GM21423 (cell line): Measurements from ENCODE around the gene NELFCD.
"Not testable (repeated sequence)": the region's sequence is repeated elsewhere in the genome, so short reads cannot be mapped to it uniquely, and the experiment has no call there.

Source experiments
- ATAC-seq: cut with Tn5 transposase; IDR thresholded peaks from one replicate; pipeline ENCODE4 v1.9.1; 2021; ENCODE audit warnings: mild to moderate bottlenecking, moderate library complexity; ENCODE audit not compliant: unreplicated experiment

NELFCD gene, protein sequence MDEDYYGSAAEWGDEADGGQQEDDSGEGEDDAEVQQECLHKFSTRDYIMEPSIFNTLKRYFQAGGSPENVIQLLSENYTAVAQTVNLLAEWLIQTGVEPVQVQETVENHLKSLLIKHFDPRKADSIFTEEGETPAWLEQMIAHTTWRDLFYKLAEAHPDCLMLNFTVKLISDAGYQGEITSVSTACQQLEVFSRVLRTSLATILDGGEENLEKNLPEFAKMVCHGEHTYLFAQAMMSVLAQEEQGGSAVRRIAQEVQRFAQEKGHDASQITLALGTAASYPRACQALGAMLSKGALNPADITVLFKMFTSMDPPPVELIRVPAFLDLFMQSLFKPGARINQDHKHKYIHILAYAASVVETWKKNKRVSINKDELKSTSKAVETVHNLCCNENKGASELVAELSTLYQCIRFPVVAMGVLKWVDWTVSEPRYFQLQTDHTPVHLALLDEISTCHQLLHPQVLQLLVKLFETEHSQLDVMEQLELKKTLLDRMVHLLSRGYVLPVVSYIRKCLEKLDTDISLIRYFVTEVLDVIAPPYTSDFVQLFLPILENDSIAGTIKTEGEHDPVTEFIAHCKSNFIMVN

DNA sequence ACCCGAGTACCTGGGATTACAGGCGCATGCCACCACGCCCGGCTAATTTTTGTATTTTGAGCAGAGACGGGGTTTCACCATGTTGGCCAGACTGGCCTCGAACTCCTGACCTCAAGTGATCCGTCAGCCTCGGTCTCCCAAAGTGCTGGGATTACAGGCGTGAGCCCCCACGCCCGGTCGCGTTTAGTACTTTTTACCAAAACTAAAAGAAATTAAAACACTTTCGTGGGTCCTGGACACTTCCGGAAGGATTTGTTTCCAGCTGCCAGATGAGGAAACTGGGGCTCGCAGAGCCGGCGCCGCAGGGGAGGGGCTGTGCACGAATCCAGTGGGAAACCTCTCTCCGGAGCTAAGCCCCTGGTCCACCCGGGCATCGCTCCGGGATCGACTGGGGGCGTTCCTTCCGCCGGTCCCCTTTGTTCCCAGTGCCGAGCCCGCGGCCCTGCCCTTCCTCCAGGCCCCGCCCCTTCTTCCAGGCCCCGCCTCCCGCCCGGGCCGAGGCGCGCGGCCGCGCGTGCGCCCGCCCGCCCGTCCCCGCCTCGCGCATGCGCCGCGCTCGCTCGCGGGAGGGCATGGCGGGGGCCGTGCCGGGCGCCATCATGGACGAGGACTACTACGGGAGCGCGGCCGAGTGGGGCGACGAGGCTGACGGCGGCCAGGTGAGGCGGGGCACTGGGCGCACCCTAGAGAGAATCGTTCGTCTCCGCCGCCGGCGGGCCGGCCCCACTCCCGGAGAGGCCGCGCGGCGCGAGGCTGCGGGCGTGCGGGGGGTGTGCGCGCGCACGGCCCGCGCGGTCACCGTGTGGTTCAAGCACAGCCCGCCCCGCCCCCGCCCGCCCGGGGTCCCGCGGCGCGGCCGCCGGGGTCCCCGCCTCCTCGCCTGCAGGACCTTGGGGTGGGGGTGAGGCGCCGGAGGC is at the start of gene NELFCD:
TSS of gene NELFCD (plus strand) at position 546 of the 917 bp plus-strand sequence. CDS start at position 600, 54 bp downstream.
- peak; percentile 68 for ATAC-seq

DNA sequence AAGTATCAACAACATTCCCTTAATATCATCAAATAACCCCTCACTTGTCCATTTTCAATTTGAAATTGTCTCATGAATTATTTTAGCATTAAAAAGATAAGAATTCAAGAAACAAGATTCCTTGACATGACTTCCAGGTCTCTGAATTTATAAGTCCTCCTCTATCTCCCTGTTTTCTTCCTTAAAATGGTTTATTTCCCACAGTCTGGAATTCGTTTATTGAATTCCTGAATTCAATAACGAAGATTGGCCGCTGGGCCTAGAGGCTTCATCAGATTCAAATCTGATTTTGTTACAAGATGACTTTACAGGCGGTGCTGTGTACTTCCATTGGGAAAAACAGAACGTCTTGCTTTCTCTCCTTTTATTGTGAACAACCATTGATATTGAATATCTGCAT is 48.9 kb upstream of the NELFCD start:
- no peak for ATAC-seq

DNA sequence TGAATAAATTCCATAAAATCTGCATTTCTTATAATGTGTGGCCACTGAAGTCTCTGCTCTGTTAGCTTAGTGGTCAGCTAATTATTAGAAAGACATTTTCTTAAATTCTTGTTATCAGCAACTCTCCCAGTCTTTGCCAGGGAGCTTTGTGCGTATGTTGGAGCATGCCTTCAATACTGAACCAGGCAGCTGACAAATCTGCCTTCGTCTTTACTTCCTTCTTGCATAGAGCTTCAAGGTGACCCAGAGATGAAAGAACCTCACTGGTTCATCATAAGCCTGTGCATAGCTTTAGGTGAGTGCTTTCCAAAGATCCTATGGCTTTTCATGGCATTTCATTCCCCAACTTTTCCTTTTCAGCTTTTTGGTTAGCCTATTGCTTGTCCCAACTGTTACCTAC is 43.0 kb upstream of the NELFCD start:
- no peak for ATAC-seq

DNA sequence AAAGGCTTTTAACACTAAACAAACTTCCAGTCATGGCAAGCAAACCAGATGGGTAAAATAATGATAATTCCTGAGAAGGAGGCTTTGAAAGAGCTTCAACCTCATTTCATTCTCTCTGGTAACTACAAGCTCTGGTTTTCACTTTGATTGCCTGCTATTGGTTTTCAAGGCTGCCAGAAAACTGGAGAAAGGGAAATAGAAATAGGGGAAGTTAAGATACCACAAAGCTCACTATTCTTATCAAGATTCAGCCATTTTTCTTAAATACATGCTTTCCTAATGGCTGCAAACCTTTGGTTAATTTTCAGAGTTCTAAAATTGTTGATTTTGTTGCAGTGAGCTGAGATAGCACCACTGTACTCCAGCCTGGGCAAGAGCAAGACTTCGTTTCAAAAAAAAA is 42.5 kb upstream of the NELFCD start:
- no peak for ATAC-seq

DNA sequence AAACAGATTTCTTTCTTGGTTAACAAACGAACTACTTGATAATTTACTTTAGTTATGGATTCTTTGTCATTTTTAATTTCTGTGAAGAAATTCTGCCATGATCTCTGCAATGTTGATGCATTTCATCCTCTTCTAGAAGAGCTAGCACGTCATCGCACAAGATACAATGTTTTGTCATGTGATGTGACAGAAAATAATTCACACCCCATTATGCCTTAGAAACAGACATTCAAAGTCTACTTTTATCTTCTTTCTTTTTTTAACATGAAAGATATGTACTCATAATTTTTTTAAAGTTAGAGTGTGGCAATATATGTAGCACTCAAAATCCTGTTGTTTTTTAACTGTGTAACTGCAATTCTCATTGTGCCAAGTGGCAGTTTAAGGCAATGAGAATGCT is 39.6 kb upstream of the NELFCD start:
- ATAC-seq: no peak

DNA sequence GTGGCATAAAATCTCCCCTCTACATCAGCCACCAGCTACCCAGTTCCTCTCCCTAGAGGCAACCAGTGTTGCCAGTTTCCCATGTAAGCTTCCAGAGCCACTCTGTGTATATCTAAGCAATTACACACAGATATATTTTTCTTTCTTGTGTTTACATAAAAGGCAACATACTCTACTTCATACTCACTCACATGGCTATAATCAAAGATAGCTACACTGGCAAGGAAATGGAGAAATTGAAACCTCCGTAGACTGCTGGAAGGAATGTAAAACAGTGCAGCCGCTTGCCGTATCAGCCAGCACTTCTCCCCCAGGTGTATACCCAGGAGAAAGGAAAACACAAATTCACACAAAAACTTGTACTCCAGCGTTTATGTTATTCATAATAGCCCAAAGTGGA is 38.5 kb upstream of the NELFCD start:
- no peak for ATAC-seq

DNA sequence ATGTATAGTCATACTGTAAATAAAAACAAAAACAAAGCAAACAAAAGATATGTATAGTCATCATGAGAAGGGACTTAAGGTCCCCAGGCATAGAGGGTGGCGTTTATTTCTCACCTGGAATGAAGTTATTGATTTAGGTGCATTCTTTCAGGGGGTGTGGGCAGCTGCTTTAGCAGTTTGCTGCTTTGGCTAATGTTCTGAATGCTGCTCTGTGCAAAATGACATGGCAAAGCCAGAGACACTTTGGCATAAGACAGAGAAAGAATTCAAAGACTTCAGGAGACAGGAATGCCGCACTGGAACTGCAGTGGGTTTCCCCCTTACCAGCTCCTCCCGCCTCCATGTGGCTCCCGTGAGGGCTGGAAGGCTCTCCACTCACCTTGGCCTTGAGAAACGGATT is 36.4 kb upstream of the NELFCD start:
- ATAC-seq: no peak

DNA sequence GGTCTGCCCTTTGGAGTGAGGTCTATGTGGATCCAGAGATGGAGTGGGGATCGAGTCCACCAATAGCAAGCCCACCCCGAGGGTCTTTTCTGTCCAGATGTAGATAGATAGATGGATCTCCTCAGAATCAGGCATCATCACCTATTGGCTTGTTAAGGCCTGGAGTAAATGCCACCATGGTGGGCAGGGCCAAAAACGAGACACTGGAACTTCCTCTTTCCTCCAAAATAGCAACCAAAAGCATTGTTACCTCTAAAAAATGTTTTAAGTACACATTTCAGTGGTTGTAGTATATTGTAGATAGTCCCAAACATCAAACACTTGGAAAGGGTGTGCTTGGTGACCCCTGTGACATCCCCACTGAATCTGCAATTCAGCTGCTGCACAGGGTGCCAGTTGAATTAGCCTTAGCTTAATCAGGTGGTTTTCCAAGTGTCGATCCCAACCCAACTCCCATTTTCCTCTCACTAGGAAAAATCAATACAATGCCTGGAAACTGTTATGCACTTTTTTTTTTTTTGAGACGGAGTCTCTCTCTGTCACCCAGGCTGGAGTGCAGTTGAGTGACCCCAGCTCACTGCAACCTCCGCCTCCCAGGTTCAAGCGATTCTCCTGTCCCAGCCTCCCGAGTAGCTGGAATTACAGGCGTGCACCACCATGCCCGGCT is 35.0 kb upstream of the NELFCD start:
- no peak for ATAC-seq

DNA sequence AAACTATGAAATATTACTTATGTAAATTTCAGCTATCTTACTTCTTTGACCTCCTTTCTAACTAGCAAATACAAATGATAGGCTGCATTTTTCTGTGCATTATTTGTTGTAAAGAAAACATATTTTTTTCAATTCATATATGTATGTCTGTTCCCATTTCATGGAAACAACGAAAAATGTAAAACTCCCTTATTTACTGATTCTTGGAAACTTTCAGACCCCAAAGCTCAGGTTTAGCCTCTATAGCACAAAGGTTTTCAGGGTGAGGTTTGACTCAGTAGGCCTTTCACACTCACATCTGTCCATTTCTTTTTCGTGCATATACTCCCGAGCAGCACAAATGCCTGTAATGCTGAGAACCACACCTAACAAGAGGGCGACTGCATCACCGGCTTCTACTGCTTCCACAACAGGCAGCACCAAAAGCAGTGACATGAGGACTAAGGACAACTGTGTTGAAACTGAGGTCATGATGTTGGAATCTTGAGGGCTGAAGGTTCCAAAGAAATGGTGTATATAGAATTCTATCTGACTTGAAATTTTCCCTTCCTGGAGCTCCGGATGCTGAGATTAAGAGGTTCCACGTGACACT is 33.2 kb upstream of the NELFCD start:
- not testable (repeated sequence) for ATAC-seq

DNA sequence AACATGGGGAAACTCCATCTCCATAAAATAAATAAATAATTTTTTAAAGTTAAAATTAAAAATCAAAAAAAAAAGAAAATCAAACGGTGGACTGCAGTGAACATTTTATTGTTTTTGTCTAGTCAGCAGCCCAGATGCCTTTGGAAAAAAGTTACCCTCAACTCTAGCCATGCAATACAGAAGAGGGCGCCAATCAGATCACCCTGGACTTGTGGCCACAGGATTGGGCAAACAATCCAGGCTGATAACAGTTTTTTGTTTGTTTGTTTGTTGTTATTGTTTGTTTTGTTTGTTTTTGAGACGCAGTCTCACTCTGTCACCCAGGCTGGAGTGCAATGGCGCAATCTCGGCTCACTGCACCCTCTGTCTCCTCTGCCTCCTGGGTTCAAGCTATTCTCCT is 30.5 kb upstream of the NELFCD start:
- no peak for ATAC-seq

DNA sequence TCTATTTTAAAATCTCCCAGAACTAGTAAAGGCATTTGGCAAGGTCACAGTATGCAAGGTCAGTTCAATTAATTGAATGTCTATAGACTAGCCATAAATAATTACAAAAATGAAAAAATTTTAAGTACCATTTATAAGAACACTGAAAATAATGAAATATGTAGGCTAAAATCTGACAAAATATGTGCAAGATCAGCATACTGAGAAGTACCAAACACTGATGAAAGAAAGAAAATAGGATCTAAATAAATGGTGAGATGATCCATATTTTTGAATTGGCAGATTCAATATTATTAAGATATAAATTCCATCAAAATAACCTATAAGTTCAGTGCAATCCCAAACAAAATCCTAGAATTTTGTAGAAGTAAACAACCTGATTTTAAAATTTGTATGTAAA is 28.0 kb upstream of the NELFCD start:
- ATAC-seq: no peak

DNA sequence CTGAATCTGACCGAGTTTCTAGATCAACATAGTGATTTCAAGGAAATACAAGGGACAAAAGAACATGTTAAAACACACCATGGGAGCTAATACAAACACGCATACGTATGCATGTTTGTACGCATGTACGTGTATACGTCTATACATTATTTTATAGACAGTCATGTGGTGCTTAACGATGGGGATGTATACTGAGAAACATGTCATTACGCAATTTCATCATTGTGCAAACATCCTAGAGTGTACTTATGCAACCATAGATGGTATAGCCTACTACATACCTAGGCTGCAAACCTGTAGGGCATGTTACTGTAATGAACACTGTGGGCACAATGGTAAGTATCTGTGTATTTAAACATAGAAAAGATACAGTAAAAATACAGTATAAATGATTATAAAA is 25.0 kb upstream of the NELFCD start:
- no peak for ATAC-seq

DNA sequence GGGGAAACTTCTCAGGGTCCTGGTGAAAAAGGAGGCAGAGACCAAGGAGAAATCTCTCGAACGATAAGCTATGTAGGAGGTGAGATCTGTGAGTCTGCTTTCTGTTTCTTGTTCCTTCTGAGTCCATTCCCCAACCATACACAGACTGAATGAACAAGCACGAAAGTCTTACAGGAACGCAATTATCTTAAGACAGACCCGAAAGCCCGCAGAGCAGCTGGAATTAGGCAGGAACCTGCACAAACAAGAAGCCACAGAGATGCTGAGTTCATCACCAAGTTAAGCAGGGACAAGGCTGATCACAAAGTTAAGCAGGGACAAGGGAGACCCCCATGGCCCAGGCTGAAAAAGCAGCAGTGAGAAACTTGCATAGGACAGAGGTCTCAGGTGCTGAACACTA is 21.4 kb upstream of the NELFCD start:
- ATAC-seq: no peak

DNA sequence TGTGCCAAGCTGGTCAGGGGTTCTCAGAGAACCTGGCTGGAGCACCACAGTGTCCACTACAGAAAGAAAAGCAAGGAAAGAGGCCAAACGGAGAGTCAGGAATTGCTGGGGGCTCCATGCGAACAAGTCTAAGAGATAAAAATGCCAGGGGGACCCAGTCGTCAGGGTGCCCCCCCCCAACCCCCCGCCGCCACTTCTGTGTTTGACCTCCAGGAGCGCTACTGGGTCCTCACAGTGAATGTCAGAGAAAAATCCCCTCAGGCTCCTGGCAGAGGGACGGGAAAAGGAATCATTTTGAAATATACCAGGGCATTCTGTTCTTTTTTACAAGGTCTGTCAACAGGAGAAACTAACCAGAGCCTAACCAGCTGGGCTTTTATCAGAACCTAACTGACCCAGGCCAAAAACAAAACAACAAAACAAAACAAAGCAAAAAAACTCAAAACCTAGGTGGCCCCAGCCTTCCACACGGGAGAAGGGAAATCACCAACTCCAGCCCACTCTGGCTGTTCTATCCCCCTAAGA is 17.9 kb upstream of the NELFCD start:
- no peak for ATAC-seq

DNA sequence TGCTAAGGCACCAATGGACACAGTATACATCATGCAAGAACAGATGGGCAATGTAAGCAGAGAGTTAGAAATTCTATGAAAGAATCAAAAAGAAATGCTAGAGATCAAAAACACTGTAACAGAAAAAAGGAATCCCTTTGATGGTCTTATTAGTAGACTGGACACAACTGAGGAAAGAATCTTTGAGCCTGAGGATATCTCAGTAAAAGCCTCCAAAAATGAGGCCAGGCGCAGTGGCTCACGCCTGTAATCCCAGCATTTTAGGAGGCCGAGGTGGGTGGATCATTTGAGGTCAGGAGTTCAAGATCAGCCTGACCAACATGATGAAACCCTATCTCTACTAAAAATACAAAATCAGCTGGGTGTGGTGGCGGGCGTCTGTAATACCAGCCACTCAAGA is 17.1 kb upstream of the NELFCD start:
- not testable (repeated sequence) for ATAC-seq

DNA sequence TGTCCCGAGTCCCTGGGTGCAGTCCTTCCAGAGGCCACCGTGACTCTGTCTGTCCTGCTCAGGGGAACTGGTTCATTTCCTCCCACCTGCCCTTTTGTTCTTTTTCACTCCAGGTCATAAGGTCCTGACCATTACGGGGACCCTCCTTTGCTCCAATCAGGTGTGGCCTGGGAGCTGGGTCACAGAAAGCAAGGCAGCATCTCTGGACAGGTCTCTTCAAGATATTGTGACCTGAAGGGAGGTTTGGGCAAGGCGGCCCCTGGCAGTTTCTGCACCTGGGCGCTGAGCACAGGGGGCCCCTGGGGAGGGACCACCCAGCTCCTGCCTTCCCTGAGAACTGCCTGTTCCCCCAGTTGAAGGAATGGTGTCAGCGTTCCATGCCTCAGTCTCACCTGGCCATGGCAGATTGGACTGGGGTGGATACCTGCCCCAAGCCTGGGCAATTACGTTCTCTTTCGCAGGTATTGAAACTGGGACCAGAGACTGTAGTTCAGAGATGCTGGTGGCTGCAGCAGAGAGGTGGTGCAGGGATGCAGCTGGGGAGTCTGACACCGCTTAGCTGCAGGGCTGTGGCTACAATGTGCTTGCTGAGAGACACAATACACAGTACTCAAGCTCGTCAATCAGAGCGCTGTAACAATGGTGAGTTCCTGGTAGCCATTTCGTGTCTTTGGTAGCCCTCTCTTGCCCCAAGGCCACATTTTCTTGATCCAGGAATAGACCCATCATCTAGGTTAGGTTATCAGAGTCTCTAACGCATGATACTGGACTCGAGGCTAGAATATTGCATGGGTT is 15.6 kb upstream of the NELFCD start:
- no peak for ATAC-seq

DNA sequence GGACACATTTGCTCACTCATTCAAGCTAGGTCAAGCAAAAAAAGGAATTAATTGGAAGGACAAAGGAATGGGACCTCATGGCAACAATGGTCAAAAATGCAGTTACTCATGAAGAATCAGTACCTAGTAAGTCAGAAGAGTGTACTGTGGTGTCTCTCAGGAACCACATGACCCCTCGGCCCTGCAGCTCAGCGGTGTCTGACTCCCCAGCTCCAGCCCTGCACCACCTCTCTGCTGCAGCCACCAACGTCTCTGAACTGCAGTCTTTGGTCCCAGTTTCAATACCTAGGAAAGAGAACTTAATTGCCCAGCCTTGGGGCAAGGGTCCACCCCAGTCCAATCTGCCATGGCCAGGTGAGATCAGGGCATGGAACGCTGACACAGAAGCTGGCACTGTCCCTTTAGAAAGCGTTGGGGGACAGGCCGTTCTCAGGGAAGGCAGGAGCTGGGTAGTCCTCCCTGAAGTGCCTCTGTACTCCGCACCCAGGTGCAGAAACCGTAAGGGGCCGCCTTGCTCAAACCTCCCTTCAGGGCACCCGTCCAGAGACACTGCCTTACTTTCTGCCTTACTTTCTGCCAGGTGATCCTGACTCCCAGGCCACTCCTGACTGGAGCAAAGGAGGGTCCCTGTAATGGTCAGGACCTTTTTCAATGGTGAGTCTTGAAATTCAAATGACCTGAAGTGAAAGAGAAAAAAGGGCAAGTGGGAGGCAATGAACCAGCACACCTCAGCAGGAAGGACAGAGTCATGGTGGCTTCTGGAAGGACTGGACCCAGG is 13.2 kb upstream of the NELFCD start:
- no peak for ATAC-seq

DNA sequence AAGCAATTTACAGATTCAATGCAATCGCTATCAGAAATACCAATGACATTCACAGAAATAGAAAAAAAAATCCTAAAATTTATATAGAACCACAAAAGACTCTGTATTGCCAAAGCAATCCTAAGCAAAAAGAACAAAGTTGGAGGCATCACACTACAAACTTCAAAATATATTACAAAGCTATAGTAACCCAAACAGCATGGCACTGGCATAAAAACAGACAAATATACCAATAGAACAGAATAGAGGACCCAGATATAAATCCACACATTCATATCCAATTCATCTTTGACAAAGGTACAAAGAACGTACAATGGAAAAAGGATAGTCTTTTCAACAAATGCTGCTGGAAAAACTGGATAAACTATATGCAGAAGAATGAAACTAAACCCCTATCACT is 11.6 kb upstream of the NELFCD start:
- no peak for ATAC-seq

DNA sequence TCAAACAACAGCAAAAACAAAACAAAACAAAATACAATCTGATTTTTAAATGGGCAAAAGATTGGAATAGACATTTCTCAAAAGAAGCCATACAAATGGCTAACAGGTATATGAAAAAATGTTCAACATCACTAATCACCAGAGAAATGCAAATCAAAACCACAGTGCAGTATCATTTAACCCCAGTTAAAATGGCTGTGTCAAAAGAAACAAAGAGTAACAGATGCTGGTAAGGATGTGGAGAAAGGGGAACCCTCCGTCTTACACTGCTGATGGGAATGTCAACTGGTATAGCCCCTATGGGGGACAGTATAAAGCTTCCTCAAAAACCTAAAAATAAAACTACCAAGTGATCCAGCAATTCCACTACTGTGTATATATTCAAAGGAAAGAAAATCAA is 10.9 kb upstream of the NELFCD start:
- no peak for ATAC-seq
